HFF-Myc (cell line): ENCODE results near the gene B4GALT1.

Source experiments
- DNase-seq: peaks from one replicate; pipeline ENCODE4 v3.0.0-alpha.2; 2011; ENCODE audit warnings: low read depth; ENCODE audit errors: extremely low read depth
- H3K4me3 ChIP-seq: replicated peaks from 2 replicates; pipeline ENCODE4 v1.5.1; 2011; ENCODE audit warnings: low read depth, mild to moderate bottlenecking, control low read depth, low read length
- TF ChIP-seq, protein P1 (sequence below): IDR thresholded peaks from 2 replicates; pipeline ENCODE4 v1.5.1; 2012; ENCODE audit warnings: mild to moderate bottlenecking, low read depth, low read length, control low read depth; ENCODE audit errors: missing control alignments

The B4GALT1 gene

DNA sequence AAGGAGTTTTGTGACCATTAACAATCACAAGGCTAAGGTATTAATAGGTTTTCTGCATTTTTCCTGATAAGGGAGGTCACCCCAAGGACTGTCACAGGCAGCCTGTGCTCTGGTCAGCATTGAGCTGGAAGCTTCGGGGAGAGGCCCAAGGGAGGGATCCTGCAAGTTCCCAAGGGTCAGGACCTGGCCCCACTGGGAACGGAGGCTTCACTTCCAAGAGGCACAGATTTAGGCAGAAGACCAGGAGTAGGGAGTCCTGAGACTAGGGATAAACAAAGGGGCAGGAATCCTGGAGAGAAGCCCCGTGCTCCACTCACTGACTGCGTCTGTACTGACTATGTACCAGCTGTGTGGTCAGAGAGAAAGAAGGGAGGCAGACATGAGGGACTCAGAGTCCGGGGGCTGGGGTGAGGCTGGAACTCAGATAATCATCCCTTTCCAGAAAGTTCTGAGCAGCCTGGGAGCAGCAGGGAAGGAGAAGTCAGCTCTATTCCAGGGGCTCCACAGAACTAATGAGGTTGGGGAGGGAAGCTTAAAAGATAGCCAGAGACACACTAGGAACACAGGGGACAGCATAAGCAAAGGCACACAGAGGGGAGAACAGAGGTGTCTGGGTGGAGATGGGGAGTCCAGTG is 37.8 kb downstream of the B4GALT1 start:
- no peak for DNase-seq

DNA sequence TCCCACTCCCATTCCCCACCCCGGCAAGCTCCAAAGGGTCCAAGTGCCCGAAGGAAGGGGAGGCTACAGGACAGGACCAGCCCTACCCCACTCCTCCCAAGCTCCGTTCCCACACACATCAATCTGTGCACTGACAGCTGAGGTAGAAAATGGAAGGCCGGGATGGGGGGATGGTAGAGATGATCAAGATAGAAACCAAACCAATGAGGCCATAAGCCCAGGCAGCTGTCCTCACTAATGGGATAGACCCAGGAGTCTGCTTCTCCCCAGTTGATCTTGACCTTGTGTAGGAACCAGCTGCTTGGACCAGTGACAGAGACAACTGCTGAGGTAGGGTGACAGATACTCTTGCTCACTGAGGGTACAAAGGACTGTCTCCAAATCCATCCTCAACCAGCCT is 38.6 kb downstream of the B4GALT1 start:
- TF ChIP-seq, protein P1, sequence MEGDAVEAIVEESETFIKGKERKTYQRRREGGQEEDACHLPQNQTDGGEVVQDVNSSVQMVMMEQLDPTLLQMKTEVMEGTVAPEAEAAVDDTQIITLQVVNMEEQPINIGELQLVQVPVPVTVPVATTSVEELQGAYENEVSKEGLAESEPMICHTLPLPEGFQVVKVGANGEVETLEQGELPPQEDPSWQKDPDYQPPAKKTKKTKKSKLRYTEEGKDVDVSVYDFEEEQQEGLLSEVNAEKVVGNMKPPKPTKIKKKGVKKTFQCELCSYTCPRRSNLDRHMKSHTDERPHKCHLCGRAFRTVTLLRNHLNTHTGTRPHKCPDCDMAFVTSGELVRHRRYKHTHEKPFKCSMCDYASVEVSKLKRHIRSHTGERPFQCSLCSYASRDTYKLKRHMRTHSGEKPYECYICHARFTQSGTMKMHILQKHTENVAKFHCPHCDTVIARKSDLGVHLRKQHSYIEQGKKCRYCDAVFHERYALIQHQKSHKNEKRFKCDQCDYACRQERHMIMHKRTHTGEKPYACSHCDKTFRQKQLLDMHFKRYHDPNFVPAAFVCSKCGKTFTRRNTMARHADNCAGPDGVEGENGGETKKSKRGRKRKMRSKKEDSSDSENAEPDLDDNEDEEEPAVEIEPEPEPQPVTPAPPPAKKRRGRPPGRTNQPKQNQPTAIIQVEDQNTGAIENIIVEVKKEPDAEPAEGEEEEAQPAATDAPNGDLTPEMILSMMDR, result no peak
- H3K4me3 ChIP-seq, result no peak overlapping the region
- DNase-seq, result no peak

More for the DNA sequence above, 37.8 kb downstream of the B4GALT1 start:
- TF ChIP-seq, protein P1, result no peak
- no peak overlapping the region for H3K4me3 ChIP-seq

DNA sequence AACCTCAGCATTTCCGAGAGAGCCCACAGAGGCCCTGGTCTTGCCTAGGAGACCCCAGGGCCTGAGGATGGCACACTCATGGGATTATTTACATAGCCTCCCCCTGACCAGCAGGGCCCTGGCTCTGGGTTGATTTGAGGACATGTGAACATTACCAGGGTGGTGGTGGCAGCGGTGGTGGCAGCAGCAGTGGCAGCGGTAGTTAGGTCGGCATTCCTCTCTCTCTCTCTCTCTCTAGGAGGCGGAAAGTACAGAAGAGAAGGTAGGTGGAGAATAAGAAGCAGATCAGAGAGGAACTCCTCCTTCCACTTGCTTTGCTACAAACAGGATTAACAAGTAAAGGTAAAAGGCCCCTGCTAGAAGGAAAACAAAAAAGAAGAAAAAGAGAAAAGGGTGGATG is 39.3 kb downstream of the B4GALT1 start:
- no peak for DNase-seq
- TF ChIP-seq, protein P1, result no peak
- H3K4me3 ChIP-seq, result no peak overlapping the region

DNA sequence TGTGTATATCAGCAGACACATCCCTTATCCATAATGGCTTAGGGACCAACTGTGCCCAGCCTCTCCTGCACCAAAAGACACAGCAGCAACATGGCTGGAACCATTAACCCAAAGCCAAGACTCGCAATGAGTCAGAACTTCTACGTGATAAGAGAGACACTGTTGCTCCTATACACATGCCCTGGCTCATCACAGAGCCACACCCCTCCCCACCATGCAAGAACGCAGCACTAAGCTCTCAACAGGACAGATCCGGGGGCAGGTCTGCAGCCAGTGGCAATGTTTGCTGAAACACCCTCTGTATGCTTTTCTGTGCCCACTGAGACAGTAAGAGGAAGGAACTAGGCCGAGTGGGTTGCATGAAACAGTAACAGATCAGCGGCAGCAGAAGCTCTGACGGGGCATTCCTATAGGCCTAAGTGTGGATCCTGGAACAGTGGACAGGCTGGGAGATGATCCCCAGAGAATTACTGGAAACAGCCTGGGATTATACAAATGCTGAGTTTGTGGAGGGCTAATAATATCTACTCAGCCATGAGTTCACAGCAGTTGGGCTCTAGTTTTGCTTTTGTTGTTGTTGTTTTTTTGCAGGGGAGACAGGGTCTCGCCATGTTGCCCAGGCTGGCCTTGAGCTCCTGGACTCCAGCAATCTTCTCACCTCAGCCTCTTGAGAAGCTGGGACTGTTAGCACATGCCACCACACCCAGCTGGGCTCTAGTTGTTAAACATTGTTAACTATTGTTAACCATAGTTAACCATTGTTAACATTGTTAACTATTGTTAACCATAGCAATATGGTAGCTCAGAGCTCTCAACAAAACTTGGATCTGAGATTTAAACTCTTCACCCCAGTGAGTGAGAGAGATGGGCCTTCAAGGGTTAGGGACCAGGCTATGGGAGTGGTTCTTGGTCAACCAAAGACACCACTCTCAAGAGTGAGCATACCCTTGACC is 41.0 kb downstream of the B4GALT1 start:
- TF ChIP-seq, protein P1, result no peak
- DNase-seq, result no peak

DNA sequence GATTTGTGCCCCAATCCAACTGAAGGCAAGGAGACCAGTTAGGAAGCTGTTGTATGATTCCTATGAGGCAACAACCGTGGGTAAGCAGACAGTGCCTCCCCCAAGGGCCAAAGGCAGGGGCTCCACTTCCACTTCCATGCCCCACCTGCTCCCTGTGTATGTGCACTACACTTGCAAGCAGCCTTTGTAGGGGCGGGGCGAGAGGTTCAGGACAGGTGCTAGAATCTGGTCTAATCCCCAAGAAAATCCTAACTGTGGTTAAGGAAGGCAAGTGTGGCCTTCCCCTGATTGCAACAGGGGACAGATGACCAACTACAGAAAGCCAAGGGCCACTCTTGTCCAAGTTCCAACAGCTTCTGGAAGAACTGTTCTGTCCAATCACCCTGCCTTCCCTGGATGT is 41.7 kb downstream of the B4GALT1 start:
- DNase-seq, result no peak
- TF ChIP-seq, protein P1, result no peak
- H3K4me3 ChIP-seq, result no peak overlapping the region

More for the DNA sequence above, 41.0 kb downstream of the B4GALT1 start:
- no peak overlapping the region for H3K4me3 ChIP-seq

DNA sequence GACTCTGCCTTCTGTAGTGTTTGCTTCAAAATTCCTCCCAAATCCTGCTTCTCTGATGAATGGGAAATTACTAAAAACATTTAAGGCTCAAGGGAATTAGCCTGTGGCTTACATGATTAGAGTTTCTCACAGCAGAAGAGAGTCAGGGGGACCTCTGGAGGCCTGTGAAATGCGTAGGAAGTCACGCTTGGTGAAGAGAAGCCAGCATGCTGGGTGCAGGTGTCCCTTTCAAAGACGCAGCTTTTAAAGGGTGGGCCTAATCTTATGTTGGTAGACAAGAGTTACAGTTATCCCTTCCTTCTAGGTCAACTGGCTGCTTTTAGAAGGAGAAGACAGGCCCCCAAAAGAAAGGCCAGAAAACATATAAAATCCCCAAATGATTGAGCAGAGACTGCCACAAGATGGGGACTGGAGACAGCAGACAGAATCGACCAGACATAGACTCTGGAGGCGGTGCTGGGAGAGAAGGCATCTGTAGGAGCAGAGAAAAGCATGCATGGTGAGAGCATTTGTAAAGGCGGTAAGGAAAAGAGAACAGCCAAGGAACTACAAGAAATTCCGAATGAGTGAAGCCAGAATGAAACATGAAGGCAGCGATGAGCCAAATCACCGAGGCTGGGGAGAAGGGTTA is 42.3 kb downstream of the B4GALT1 start:
- H3K4me3 ChIP-seq, result no peak overlapping the region
- DNase-seq, result no peak

More for the DNA sequence above, 42.3 kb downstream of the B4GALT1 start:
- TF ChIP-seq, protein P1, result no peak
